Stimulated activated CD4-positive, alpha-beta T cell treated with anti-CD3 and anti-CD28 coated beads, TNF-alpha, amount 100 ng/mL, for 4 hours (primary cell): ENCODE results near the gene CUX1.
"Not testable (repeated sequence)": the region's sequence is repeated elsewhere in the genome, so short reads cannot be mapped to it uniquely, and the experiment has no call there.

Source experiments
- DNase-seq, 3 experiments: peaks; one replicate each; pipeline ENCODE4 v3.0.0-alpha.2; 2020; ENCODE audit warnings: low read depth in 3 of 3

The CUX1 gene

GRCh38 chr7:102306916-102307677 lies 489.7 kb downstream of the CUX1 start:
- no peak for DNase-seq

- no peak for DNase-seq
These were observed 493.0 kb downstream of the CUX1 start for GRCh38 chr7:102310414-102310815.

GRCh38 chr7:102312317-102312716 lies 494.9 kb downstream of the CUX1 start:
- DNase-seq = no peak

DNA sequence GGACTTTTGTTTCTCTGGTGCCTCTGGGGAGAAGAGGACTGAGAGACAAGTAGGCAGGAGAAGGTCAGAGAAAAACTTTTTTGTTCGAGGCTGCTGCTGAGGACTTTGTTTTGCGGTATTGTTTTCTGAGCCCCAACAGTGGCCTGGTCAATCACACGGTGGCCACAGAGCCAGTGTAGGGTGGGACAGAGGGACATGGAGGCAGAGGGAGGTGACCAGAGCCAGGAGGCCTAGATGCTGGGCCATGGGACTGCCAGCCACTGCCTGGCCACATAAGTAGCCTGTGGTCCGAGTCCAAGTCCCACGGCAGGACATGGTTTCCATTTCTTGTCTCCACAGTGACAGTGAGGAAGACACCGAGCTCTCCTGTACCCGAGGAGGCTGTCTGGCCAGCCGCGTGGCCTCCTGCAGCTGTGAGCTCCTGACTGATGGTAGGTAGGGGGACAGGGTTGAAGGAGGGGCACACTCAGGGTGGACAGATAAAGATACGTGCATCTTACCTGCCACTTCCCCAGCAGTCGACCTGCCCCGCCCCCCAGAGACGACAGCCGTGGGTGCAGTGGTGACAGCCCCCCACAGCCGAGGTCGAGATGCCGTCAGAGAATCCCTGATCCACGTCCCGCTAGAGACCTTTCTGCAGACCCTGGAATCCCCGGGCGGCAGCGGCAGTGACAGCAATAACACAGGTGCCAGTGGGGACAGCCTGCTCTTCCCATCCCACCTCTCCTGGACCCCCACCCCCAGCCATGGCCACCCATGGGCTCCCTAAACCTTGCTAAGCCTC lies 496.8 kb downstream of the CUX1 start:
- no peak for DNase-seq

GRCh38 chr7:102317231-102318059 lies 500.0 kb downstream of the CUX1 start:
- no peak for DNase-seq

- DNase-seq = no peak
These were observed 501.1 kb downstream of the CUX1 start for GRCh38 chr7:102318482-102318971.

GRCh38 chr7:102319671-102320070 lies 502.2 kb downstream of the CUX1 start:
- no peak for DNase-seq

GRCh38 chr7:102320181-102320580 lies 502.8 kb downstream of the CUX1 start:
- no peak for DNase-seq

DNA sequence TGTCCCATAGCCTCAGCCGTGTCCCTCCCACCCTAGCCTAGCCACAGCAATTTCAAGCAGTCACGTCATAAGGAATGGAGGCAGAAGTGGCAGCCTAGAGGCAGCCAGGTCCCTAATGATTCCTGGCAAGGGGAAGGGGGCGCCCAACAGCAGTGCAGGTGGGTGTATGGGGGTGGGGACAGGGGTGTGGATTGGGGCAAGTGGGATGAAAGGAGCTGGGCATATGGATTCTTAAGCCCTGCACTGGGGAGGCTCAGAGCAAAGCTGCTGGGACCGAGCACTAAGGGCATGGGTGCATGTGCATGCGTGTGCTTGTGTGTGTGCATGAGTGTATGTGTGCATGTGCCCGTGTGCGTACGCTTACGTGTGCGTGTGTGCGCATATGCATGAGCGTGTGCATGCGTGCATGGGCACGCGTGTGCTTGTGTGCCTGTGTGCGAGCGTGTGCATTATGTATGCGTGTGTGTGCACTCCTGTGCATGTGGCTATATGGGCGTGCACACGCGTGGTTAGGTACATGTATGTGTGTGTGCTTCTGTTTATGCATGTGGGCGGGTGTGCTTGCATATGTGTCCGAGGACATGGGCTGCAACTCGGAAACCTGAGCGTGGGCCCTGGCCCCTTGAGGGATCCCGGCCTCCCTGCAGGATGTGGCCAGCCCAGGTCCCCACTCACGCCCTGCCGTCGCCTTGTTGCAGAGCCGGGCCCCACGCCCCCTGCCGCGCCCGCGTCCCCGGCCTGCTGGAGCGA lies 503.4 kb downstream of the CUX1 start:
- DNase-seq = no peak

DNA sequence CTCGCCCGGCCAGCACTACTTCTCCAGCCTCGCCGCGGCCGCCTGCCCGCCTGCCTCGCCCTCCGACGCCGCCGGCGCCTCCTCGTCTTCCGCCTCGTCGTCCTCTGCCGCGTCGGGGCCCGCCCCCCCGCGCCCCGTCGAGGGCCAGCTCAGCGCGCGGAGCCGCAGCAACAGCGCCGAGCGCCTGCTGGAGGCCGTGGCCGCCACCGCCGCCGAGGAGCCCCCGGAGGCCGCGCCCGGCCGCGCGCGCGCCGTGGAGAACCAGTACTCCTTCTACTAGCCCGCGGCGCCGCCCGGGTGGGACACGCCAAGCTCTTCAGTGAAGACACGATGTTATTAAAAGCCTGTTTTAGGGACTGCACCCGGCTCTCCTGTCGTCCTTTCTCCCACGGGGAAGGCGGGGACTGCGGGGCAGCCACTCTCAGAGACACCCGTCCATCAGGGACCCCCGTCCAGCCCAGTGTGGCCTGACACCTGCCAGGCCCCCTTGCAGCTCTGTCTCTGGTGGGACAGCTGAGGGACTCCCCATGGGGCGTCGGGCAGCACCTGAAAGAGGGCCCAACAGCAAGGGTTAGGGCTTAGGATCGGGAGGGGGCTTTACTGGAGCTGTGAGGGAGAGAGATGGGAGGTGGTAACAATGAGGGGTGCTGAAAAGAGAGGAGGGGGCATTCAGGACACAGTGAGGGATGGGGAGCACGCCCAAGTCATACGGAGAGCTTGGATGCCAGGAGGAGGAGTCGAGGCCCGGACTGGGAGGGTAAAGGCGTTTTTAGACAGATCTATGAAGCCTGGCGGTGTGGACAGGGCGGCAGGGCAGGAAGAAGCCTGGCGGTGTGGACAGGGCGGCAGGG lies 504.1 kb downstream of the CUX1 start:
- DNase-seq = no peak

GRCh38 chr7:102322202-102322715 lies 504.8 kb downstream of the CUX1 start:
- no peak for DNase-seq

- DNase-seq = no peak
These were observed 506.4 kb downstream of the CUX1 start for GRCh38 chr7:102323914-102324195.

DNA sequence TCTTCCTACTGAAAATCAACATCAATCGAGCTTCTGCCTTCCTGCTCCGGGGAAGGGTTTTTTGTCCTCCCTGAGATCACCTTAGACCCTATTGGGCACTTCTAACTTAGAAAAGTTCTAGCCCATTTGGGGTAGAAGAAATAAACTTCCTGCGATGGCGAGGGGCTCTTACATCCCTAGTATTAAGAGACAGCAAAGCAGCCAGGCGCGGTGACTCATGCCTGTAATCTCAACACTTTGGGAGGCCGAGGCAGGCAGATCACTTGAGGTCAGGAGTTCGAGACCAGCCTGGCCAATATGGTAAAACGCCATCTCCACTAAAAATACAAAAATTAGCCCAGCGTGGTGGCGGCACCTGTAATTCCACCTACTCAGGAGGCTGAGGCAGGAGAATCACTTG lies 507.7 kb downstream of the CUX1 start:
- not testable (repeated sequence) for DNase-seq

GRCh38 chr7:102326157-102326889 lies 508.9 kb downstream of the CUX1 start:
- DNase-seq = no peak

DNA sequence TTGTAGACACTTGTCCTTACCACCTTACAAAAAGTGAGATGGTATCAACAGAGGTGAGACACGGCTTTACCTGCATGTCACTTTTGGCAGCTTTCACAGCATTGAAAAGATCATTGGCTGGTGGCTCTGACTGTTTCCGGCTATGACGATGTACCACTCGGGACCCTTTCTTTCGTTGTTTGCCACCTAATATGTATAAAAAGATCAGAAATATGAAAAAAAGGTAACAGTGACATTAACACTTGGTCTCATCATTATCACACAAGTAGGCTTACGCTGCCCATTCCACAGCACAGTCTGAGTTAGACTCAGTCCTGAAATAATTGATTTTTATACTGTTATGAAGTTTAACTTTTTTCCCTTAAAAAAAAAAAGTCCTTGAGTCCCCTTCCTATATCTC lies 509.8 kb downstream of the CUX1 start:
- DNase-seq = not testable (repeated sequence)

- not testable (repeated sequence) for DNase-seq
These were observed 511.4 kb downstream of the CUX1 start for GRCh38 chr7:102328863-102329262.

DNA sequence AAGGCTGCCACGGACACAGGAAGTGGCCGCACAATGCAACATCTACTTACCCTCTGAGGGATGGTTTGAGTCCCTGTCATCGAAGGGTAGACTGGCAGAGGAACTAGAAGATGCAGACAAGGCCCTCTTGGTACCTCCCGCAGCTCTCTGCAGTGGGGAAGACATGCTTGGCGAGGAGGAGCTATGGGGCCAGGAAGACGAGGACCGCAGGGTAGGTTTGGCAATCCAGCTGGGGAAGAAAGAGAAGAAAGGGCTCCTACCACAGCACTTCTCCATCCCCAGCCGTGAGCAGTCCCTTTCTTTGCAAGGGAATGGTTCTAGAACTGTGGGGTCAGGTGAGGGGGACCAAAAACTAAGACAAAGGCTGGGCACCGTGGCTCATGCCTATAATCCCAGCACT lies 511.9 kb downstream of the CUX1 start:
- DNase-seq = not testable (repeated sequence)

DNA sequence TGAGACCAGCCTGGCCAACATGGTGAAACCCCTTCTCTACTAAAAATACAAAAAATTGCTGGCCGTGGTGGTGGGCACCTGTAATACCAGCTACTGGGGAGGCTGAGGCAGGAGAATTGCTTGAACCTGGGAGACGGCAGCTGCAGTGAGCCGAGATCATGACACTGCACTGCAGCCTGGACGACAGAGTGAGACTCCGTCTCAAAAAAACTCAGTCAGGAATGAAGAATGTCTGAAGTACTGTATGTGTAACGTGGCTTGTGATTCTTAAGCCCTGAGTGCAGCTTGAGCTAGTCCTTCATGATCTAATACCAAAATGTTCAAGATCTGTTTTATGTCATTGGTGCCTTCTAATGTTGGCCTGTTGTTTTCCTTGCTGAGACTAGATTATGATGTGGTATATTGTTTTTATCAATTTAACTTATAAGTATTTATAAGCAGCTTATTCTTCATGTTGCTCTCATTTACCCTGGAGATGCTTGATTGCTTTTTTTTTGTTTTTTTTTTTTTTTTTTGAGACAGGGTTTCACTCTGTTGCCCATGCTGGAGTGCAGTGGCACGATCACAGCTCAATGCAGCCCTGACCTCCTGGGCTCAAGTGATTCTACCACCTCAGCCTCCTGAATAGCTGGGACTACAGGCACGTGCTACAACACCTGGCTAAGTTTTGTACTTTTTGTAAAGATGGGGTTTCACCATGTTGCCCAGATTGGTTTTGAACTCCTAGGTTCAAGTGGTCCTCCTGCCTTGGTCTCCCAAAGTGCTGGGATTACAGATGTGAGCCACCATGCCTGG lies 513.4 kb downstream of the CUX1 start:
- DNase-seq = not testable (repeated sequence)
